NCI-H1436 treated with DMSO at 0.1 percent for 48 hours (cell line): ENCODE results near the gene NGB.
"Not testable (repeated sequence)": the region's sequence is repeated elsewhere in the genome, so short reads cannot be mapped to it uniquely, and the experiment has no call there.

Source experiments
- DNase-seq: peaks from one replicate; lab custom pipeline; 2025; lab: John Stamatoyannopoulos, UW

The NGB gene

GRCh38 chr14:77296155-77296554 is 25.1 kb upstream of the NGB start:
- no peak for DNase-seq

GRCh38 chr14:77290705-77291104 is 19.7 kb upstream of the NGB start:
- no peak for DNase-seq

GRCh38 chr14:77286576-77286975 is 15.6 kb upstream of the NGB start:
- no peak for DNase-seq

GRCh38 chr14:77284466-77284865 is 13.5 kb upstream of the NGB start:
- no peak for DNase-seq

DNA sequence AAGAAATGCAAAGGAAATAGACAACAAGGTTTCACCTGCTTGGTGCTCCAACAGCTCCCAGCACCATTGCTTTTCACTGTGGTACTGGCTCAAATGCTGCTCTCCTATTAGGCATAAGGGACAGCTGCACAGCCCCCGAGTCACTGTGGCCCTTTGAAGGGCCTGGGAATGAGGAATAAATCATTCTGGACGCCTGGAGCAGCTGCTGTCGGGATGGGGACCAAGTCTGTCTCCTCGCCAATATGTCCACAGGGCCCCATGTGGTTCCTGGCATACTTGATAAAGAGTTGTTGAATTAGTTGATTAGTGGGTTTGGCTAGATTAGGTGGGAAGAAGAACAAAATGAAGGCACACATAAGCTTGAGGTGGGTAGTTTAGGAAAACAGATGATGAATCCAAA is 13.1 kb upstream of the NGB start:
- no peak for DNase-seq

GRCh38 chr14:77281852-77282410 is 10.9 kb upstream of the NGB start:
- DNase-seq: no peak

DNA sequence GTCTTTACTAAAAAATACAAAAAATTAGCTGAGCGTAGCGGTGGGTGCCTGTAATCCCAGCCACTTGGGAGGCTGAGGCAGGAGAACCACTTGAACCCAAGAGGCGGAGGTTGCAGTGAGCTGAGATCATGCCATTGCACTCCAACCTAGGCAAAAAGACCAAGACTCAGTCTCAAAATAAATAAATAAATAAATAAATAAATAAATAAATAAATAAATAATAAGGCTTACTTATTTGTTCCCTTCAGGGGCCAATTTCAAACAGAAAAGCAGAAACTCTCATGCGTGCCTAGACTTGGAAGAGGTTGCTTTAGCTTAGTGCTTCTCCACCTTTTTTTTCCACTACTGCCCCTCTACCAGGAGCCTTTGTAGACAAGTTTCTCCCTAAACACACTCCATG is 9.9 kb upstream of the NGB start:
- not testable (repeated sequence) for DNase-seq

- no peak for DNase-seq
Observed at GRCh38 chr14:77279719-77280118, 8.7 kb upstream of the NGB start.

DNA sequence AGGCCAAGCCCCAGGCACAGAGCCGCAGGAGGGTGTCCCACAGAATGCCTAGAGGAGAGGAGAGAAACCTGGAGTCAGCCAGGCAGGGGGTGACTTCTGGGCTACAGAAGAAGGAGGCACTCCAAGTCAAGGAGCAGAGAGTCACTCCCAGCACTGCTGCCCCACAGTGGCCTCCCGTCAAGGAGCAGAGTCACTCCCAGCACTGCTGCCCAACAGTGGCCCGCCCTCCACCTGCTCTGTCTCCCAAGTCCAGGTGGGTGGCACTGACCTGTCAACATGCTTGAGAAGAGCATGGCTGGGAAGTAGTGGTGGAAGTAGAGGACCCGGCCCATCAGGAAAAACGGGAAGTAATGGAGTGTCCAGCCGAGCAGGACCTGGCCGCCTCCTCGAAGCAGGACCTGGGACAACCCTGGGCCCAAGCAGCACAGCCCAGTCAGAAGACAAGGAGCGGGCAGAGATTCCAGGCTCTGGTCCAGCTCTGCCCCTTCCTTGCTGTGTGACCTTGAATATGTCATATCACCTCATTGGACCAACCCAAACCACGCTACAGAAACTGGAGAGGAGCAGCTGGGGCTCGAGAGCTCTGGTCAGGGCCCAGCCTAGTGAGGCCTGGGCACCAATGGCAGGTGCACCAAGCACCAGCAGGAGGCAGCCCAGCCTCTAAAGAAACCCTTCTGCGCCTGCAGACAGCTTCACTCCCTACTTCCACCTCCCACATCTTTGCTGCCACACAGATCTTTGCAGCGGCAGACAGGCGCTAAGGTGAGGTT is 7.6 kb upstream of the NGB start:
- no peak for DNase-seq

GRCh38 chr14:77276959-77277358 is 6.0 kb upstream of the NGB start:
- no peak for DNase-seq

- no peak for DNase-seq
Observed at GRCh38 chr14:77276295-77276935, 5.4 kb upstream of the NGB start.

- DNase-seq: no peak
Observed at GRCh38 chr14:77275601-77276017, 4.6 kb upstream of the NGB start.

DNA sequence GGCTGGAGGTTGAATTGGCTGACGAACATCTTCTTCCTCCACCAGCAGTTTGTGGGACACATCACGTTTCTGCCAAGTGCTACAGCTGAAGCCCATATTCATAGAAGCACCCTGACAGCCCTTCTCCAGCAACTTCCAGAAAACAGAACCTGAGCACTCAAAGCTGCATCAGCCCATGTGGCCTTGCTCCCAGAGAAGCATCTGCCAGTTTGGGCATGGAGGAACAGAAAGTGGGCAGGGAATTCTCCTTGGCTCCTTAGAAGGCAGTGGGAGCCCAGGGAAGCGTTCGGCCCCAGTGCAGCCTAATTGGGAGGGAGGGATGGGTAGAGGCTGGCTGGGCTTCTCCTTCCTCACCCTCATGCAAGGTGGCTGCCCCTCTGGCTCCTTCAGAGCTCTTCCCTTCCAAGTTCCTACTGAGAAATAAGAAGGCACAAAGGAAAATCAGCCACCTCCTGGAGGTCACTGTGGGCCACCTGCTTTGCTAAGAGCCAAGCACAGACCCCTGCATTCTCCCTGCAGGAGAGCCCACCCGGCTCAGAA is 4.1 kb upstream of the NGB start:
- no peak for DNase-seq

- DNase-seq: no peak
Observed at GRCh38 chr14:77273796-77274195, 2.8 kb upstream of the NGB start.

GRCh38 chr14:77272261-77272660 is 1.3 kb upstream of the NGB start:
- DNase-seq: no peak

- no peak for DNase-seq
Observed at GRCh38 chr14:77270361-77271112, 469 bp downstream of the NGB start.

DNA sequence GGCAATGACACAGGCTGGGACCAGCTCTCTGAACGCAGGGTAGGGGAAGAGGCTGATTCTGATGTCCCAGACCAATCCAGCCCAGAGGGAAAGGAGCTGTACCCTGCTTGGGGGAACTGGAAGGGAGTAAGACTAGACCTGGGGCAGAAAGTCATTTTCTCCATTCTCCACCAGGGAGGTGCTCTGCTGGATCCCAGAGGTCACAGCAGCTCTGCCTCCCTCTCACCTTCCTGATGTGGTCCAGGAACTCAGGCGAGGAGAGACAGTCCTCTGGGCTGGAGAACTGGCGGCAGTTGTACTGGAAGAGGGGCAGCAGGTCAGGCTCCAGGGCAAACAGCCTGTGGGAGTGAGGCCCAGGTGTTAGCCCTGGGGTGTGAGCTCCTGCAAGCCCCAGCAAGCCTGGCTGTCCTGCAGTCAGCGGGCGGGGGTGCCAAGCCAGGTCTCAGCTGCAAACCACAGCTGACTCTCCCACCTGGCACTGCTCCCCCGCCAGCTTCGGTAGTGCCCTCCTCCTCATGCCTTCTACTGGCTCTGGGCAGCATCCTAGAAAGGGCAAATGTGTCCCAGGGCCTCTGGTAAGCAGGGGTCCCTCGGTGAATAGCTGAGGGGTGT is 1.9 kb downstream of the NGB start:
- DNase-seq: no peak

DNA sequence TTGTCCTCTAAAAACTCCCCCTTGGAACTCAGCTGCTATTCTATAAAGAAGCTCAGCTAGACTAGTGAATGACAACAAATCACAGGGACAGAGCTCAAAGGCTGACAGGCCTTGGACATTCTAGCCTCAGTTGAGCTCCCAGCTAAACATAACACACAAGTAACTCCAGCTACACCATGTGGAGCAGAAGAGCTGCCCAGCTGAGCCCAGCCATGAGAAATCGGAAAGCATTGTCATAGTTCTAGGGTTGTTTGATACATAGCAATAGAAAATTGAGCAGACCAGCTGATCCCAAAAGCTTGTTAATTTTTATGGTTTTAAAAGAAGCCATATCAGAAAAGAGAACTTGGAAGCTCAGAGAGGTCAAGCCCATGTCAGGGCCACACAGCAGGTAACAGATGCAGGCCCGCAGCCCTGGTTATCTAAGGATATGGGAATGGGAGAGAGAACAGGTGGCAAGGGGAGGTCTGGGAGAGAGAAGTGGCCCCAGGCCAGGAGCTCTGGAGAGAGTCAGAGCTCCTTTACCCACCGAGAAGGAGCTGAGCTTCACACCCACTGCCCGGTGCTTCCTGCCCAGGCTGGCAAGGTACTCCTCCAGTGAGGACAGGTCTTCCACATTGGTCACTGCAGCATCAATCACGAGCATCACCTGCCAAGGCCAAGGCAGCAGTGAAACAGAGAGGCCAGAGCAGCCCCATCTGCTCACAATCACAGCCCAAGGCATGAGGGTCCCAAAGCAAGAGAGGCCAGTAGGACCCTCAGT is 2.9 kb downstream of the NGB start:
- no peak for DNase-seq

DNA sequence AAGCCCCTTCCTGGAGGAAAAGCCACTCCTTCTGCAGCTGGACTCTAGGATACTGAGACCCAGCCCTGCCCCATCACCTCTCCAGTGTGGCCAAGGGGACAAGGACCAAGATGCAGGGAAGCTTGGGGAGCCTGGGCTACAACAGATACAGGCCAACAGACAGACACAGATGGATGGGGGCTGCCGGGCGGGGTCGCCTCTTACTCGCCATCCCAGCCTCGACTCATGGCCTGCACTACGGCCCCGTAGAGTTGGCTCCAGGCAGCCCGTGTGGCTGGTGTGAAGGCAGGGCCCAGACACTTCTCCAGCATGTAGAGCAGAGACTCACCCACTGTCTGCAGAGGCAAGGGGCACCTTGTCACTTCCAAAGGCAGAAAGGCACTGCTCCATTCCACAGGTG is 4.7 kb downstream of the NGB start:
- DNase-seq: no peak

GRCh38 chr14:77265561-77266335 is 5.3 kb downstream of the NGB start:
- DNase-seq: no peak

GRCh38 chr14:77265187-77265515 is 5.9 kb downstream of the NGB start:
- DNase-seq: no peak
